GM18867 (cell line): ENCODE measurements around the gene STK36.

Source experiments
- ATAC-seq: cut with Tn5 transposase; IDR thresholded peaks from one replicate; pipeline ENCODE4 v1.9.1; 2021; ENCODE audit warnings: mild to moderate bottlenecking, moderate library complexity; ENCODE audit not compliant: unreplicated experiment

The STK36 gene

DNA sequence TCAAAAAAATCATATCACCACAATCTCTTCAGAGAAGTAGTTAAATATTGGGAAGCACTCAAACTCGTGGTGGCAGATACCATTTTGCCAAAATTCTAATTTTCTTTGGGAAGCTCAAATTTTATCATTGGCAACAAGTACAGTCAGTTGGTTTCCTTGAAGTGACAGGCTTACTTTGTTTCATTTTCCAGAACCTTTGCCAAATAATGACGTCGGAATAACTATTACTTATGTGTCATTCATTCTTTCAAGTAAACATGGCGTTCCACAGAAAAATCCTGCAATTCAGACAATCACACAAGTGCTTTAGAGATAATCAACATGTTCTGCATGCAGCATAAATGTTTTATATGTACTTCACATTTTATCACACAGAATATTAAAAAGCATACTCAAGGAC is 44.2 kb downstream of the STK36 start:
- ATAC-seq, result no peak

GRCh38 chr2:218717262-218717661 is 45.4 kb downstream of the STK36 start:
- ATAC-seq, result no peak

DNA sequence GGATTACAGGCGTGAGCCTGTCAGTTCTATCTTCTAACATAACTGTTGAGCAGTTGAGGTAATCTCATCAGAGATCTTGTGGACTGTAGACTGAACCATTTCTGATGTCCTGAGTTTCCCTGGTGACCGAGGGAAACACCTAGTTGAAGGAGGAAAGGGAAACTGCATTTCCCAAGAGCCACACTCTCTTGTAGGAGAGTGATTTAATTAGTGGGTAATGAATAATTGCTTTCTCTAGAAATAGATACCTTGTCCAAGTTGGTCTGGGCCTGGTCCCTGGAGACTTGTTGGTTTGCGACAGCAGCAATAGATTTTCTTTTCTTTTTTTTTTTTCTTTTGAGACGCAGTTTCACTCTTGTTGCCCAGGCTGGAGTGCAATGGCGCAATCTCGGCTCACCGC is 46.2 kb downstream of the STK36 start:
- ATAC-seq, result no peak

DNA sequence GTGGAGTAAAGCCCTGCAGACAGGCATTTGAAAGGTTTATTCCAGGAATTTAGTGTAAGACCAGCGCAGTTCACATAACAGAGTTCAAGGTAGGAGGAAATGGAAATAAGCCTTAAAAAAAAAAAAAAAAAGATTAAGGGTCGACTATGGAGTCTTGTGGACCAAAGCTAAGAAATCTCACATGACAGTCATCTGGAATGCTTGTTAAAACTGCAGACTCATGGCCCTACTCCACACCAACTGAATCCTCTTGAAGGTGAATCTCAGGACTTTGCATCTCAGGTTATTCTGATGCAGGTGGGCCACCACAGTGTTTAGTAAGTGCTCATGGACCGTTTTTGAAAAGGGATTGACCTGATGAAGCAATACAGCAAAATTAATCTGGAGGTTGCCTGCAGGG is 47.6 kb downstream of the STK36 start:
- no peak for ATAC-seq

GRCh38 chr2:218720048-218721041 is 48.5 kb downstream of the STK36 start:
- no peak for ATAC-seq

DNA sequence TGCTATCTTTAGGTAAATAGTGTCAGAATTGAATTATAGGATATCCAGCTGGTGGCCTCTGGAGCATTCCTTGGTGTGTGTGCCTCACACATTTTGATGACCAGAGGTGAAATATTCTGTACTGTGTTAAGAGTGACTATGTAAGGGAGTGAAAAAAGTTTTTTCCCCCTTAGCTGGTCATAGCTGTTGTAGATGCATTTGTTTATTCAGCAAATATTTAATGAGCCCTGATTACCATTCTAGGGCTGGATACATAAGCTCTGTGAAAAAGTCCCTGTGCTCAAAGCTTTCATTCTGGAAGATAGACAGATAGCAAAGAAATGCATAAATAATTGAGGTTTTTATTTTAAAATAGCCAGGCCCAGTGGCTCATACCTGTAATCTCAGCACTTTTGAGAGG is 49.6 kb downstream of the STK36 start:
- ATAC-seq, result no peak

- ATAC-seq, result no peak
Observed at GRCh38 chr2:218721934-218722333, 50.0 kb downstream of the STK36 start.

- ATAC-seq, result no peak
Observed at GRCh38 chr2:218722419-218722818, 50.5 kb downstream of the STK36 start.

DNA sequence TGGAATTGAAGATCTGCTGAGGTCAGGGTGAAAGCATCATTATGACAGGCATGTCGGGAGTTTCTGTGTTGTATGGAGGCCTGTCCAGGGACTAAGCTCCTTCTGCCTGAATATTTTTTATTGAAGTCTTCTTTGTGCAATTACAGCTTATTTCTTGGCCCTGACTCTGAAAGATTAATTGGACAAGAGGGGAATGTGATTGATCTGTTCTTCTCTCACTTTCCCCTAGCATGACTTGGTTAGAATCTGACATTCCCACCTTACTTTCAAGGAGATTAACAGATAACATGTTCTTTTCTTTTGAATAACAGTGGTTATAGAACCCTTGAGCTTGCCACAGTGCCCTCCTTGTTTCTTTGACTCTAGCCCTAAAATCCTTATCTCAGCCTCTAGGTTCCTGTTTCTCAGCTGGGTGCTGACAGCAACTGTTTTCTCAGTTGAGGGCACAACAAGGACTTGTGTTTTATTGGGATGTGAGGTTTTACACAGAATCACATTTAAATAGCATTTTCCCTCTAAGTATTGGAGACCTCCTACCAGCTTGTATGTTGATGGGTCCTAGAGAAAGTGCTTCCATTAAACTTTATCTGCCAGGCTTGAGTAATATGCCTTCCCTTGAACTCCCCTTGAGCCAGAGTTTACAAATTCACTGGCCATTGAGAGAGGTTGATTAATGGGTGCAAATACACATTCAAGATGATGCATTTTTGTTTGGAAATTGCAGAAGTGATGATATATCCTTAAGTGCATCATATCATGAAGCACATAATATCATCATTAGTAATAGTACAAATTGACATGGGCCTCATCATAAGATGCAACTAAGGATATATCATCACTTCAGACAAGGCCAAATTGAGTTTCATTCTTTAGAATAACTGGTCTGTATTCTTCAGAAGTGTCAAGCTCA is 51.2 kb downstream of the STK36 start:
- no peak for ATAC-seq

DNA sequence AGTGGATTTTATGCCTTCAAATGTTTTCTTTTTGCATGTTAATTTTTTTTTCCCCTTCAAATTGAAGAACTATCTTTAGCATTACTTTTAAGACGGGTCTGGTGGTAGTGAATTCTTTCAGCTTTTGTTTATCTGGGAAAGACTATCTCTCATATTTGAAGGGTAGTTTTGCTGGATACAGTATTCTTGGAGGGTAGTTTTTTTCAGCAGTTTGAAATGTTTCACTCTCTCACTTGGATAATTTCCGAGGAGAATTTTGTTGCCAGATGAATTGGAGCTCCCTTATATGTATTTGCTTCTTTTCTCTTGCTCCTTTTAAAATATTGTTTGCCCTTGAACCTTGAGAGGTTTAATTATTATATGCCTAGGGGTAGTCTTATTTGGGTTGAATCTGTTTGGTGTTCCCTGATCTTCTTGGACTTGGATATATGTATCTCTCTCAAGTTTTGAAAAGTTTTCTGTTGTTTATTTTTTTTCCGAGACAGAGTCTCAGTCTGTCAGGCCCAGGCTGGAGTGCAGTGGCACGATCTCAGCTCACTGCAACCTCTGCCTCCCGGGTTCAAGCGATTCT is 54.2 kb downstream of the STK36 start:
- ATAC-seq, result no peak

DNA sequence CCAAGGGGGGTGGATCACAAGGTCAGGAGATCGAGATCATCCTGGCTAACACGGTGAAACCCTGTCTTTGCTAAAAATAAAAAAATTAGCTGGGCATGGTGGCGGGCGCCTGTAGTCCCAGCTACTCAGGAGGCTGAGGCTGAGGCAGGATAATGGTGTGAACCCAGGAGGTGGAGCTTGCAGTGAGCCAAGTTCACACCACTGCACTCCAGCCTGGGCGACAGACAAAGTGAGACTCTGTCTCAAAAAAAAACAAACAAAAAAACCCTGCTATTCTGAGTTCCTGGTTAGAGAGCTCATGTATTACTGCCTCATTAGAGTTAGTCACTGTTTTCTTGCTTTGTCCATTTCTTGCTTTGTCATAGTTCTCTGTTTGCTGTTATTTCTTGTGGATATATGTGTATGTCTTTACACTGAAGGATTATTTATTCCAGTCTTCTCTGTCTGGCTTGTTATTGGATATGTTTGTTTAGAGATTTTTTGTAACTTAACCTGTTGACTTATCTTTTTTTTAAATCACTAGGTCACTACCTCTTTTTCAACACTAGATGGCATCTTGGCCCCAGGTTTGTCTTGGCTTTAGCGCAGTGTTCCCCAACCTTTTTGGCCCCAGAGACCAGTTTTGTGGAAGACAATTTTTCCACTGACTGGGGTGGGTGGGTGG is 55.7 kb downstream of the STK36 start:
- ATAC-seq, result no peak

GRCh38 chr2:218729640-218730039 is 57.8 kb downstream of the STK36 start:
- no peak for ATAC-seq

- no peak for ATAC-seq
Observed at GRCh38 chr2:218732052-218732760, 60.3 kb downstream of the STK36 start.

DNA sequence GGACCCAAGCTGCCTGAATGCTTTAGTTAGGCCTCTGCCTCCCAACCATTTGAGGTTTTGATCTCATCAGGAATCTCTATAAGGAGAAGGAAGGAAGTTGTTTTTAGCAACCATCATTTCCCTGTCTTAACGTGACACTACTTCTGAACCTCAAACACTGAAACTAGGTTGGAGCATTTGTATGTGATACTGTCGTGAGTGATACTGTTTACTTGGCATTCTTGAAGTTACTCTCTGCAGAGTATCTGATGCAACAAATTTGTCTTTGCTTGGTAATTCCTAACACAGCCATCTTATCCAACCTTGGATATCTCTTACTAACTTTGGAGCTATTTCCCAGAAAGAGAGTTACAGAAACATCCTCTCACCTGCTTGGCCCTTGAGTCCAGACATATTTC is 60.9 kb downstream of the STK36 start:
- ATAC-seq, result no peak

- ATAC-seq, result no peak
Observed at GRCh38 chr2:218733171-218734021, 61.5 kb downstream of the STK36 start.

- ATAC-seq, result no peak
Observed at GRCh38 chr2:218734190-218734975, 62.5 kb downstream of the STK36 start.

DNA sequence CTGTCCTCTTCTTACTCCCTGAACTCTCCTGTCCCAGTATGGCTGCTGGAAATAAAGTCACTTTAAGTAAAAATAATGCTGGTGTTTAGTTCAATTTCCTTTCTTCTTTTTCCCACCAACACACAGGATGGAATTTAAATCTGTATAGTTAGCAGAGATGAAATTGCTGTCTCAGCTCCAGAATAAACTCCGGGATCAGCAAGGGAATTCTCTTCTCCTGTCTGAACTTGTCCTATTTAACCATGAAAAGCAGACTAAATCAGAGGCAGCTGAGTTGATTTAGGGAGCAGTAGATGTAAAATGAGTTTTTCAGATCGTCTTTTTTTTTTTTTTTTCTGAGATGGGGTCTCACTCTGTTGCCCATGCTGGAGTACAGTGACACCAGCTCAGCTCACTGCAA is 64.6 kb downstream of the STK36 start:
- ATAC-seq, result no peak

GRCh38 chr2:218743068-218743467 is 71.2 kb downstream of the STK36 start:
- ATAC-seq, result no peak
